ENCODE results near the gene CRISPLD2. TPM values are rescaled to one million over a fixed set of nuclear protein-coding genes. Genes with fewer than 3 reads are reported as not detected.
"Not testable (repeated sequence)": the region's sequence is repeated elsewhere in the genome, so short reads cannot be mapped to it uniquely, and the experiment has no call there.

CRISPLD2 gene
- polyA plus RNA-seq, 1 donor from 2014 or later, result not detected

GRCh38 chr16:84862804-84863480, 43.2 kb downstream of the CRISPLD2 start:
- peaks cover 5 to 12% (median 10%) of the 10 kb centered on the region in 3 donors for H3K9me3 Mint-ChIP-seq
- no peak overlapping the region for H3K27ac Mint-ChIP-seq
- no peaks in the 10 kb centered on the region for H3K4me1 Mint-ChIP-seq
- H3K27me3 Mint-ChIP-seq, result peaks cover 16% of the 10 kb centered on the region
- no peak overlapping the region for H3K4me3 Mint-ChIP-seq
- peaks cover 1% of the 10 kb centered on the region for H3K36me3 Mint-ChIP-seq

- H3K4me1 Mint-ChIP-seq, result no peaks in the 10 kb centered on the region
- H3K4me3 Mint-ChIP-seq, result no peak overlapping the region
- peaks cover 1% of the 10 kb centered on the region for H3K36me3 Mint-ChIP-seq
- H3K27ac Mint-ChIP-seq, result no peak overlapping the region
- peaks cover 5 to 12% (median 10%) of the 10 kb centered on the region in 3 donors for H3K9me3 Mint-ChIP-seq
- H3K27me3 Mint-ChIP-seq, result peaks cover 16% of the 10 kb centered on the region
Measured at GRCh38 chr16:84863481-84863814, 43.7 kb downstream of the CRISPLD2 start.

- no peaks in the 10 kb centered on the region for H3K4me1 Mint-ChIP-seq
- H3K36me3 Mint-ChIP-seq, result peaks cover 1% of the 10 kb centered on the region
- peaks cover 16% of the 10 kb centered on the region for H3K27me3 Mint-ChIP-seq
- H3K27ac Mint-ChIP-seq, result no peak overlapping the region
- H3K4me3 Mint-ChIP-seq, result no peak overlapping the region
- peaks cover 5 to 12% (median 9%) of the 10 kb centered on the region in 3 donors for H3K9me3 Mint-ChIP-seq
Measured at GRCh38 chr16:84864326-84864955, 44.7 kb downstream of the CRISPLD2 start.

GRCh38 chr16:84867696-84868095, 47.9 kb downstream of the CRISPLD2 start:
- Mint-ChIP-seq H3K4me1 (no peaks in the 10 kb centered on the region), H3K27ac (no peak overlapping the region), H3K27me3 (peaks cover 13% of the 10 kb centered on the region), H3K4me3 (no peak overlapping the region), H3K9me3 (no peaks in the 10 kb centered on the region), H3K36me3 (peaks cover 1% of the 10 kb centered on the region)

DNA sequence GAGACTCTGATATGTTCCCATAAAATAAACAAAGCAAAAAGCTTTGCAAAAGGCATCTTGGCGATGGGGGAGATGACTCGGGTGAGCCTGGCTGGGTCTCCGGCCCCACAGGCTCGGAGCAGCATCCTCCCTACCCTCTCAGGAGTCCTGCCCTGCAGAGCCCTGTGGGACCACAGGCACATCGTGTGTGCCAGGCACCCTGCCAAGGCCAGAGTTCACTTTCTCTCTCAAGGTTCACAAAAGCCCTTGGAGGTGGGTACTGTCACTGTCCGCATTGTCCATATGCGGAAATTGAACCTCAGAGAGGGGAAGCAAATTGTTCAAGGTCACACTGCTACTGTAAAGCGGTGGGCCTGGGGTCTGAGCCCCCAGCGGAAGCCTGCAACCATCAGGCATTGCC, 48.5 kb downstream of the CRISPLD2 start:
- H3K9me3 Mint-ChIP-seq, result no peaks in the 10 kb centered on the region
- H3K36me3 Mint-ChIP-seq, result peaks cover 1% of the 10 kb centered on the region
- no peak overlapping the region for H3K27ac Mint-ChIP-seq

GRCh38 chr16:84868829-84869472, 49.2 kb downstream of the CRISPLD2 start:
- H3K9me3 Mint-ChIP-seq, result no peaks in the 10 kb centered on the region
- H3K27ac Mint-ChIP-seq, result no peak overlapping the region
- H3K4me1 Mint-ChIP-seq, result no peaks in the 10 kb centered on the region
- no peak overlapping the region for H3K4me3 Mint-ChIP-seq
- peaks cover 1% of the 10 kb centered on the region for H3K36me3 Mint-ChIP-seq
- H3K27me3 Mint-ChIP-seq, result peaks cover 9% of the 10 kb centered on the region

More for the DNA sequence above, 48.5 kb downstream of the CRISPLD2 start:
- H3K4me1 Mint-ChIP-seq, result no peaks in the 10 kb centered on the region
- no peak overlapping the region for H3K4me3 Mint-ChIP-seq
- H3K27me3 Mint-ChIP-seq, result peaks cover 9% of the 10 kb centered on the region

GRCh38 chr16:84869473-84869845, 49.7 kb downstream of the CRISPLD2 start:
- H3K27me3 Mint-ChIP-seq, result peaks cover 9% of the 10 kb centered on the region
- peaks cover 0 to 4% (median 0%) of the 10 kb centered on the region in 3 donors for H3K9me3 Mint-ChIP-seq
- no peak overlapping the region for H3K27ac Mint-ChIP-seq
- no peak overlapping the region for H3K4me3 Mint-ChIP-seq
- no peaks in the 10 kb centered on the region for H3K4me1 Mint-ChIP-seq
- H3K36me3 Mint-ChIP-seq, result peaks cover 1% of the 10 kb centered on the region

GRCh38 chr16:84872971-84873370, 53.2 kb downstream of the CRISPLD2 start:
- H3K27ac Mint-ChIP-seq, H3K27me3 Mint-ChIP-seq, H3K4me1 Mint-ChIP-seq, H3K9me3 Mint-ChIP-seq, H3K36me3 Mint-ChIP-seq: not testable (repeated sequence)
- peak overlapping the region in 1 of 4 donors; percentile 58 for H3K4me3 Mint-ChIP-seq

DNA sequence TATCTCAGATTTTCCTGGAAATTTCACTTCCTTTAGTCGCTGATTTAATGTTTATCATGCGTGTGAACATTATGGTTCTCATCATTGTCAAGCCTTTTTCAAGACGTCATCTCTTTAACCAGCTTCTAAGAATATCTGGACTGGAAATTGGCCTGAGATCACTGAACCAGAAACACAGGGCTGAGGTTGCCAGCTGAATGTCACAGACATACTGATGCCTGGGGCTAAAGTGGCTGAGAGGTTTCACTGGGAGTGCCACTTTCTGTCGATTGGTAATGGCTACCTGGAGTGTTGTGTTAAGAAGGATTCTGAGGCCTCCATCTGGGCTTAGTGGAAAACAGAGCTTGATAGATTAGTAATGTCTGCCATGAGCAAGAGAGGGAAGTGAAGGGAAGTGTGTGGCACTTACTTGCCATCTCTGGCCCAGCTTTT, 54.2 kb downstream of the CRISPLD2 start:
- Mint-ChIP-seq H3K27me3 (peaks cover 8% of the 10 kb centered on the region), H3K9me3 (peaks cover 0 to 4% (median 3%) of the 10 kb centered on the region in 3 donors), H3K36me3 (peaks cover 2% of the 10 kb centered on the region), H3K27ac (no peak overlapping the region), H3K4me1 (no peaks in the 10 kb centered on the region), H3K4me3 (no peak overlapping the region)

GRCh38 chr16:84874553-84874952, 54.8 kb downstream of the CRISPLD2 start:
- peaks cover 0 to 4% (median 3%) of the 10 kb centered on the region in 3 donors for H3K9me3 Mint-ChIP-seq
- H3K4me3 Mint-ChIP-seq, result no peak overlapping the region
- H3K27me3 Mint-ChIP-seq, result peaks cover 9% of the 10 kb centered on the region
- H3K36me3 Mint-ChIP-seq, result peaks cover 3% of the 10 kb centered on the region
- H3K4me1 Mint-ChIP-seq, result no peaks in the 10 kb centered on the region
- H3K27ac Mint-ChIP-seq, result no peak overlapping the region

GRCh38 chr16:84874983-84875382, 55.2 kb downstream of the CRISPLD2 start:
- H3K27me3 Mint-ChIP-seq, result peaks cover 11% of the 10 kb centered on the region
- H3K9me3 Mint-ChIP-seq, result peaks cover 0 to 5% (median 4%) of the 10 kb centered on the region in 3 donors
- no peaks in the 10 kb centered on the region for H3K4me1 Mint-ChIP-seq
- H3K4me3 Mint-ChIP-seq, result no peak overlapping the region
- H3K36me3 Mint-ChIP-seq, result peaks cover 4% of the 10 kb centered on the region
- no peak overlapping the region for H3K27ac Mint-ChIP-seq

DNA sequence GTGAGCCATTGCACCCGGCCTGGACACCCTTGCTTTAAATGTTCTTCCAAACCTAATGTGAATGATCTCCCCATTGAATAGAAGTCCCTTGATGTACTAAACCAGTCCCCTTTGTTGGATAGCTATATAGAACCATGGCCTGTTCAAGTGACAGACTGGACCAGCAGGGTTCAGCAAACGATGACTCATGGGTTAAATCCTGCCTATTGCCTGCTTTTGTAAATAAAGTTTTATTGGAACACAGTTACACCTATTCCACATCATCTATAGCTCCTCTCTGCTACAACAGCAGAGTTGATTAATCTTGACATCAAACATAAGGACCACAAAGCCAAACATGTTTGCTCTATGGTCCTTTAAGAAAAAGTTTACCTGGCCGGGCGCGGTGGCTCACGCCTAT, 56.1 kb downstream of the CRISPLD2 start:
- H3K36me3 Mint-ChIP-seq, result peaks cover 4% of the 10 kb centered on the region
- H3K4me3 Mint-ChIP-seq, result no peak overlapping the region
- peaks cover 0 to 7% (median 4%) of the 10 kb centered on the region in 3 donors for H3K9me3 Mint-ChIP-seq
- peaks cover 11% of the 10 kb centered on the region for H3K27me3 Mint-ChIP-seq
- H3K27ac Mint-ChIP-seq, result no peak overlapping the region
- H3K4me1 Mint-ChIP-seq, result no peaks in the 10 kb centered on the region

- Mint-ChIP-seq H3K36me3 (peaks cover 4% of the 10 kb centered on the region), H3K4me1 (no peaks in the 10 kb centered on the region), H3K27me3 (peaks cover 18% of the 10 kb centered on the region), H3K27ac (no peak overlapping the region), H3K9me3 (peaks cover 2 to 7% (median 4%) of the 10 kb centered on the region in 3 donors), H3K4me3 (no peak overlapping the region)
Measured at GRCh38 chr16:84876873-84877606, 57.3 kb downstream of the CRISPLD2 start.

DNA sequence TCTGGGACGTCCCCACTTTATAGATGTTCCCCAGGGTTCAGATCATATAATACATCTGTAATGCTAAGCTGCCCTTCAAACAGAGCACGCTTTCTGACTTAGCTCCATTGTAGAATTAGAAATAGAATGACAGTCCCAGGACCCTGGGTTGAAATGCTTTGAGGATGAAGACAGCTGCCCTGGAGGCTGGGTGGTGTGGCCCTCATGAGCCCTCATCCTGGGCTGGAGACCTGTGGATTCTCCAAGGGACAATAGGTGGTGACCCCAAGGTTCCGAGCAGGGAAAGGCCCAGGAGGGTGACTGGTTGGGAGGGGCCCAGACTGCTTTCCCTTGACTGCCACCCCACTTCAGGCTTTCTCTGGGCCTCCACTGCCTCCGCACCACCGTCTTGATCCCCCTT, 59.0 kb downstream of the CRISPLD2 start:
- Mint-ChIP-seq H3K27me3 (peaks cover 29% of the 10 kb centered on the region), H3K4me1 (no peaks in the 10 kb centered on the region), H3K36me3 (peaks cover 4% of the 10 kb centered on the region), H3K9me3 (peaks cover 2 to 10% (median 4%) of the 10 kb centered on the region in 3 donors), H3K4me3 (no peak overlapping the region), H3K27ac (no peak overlapping the region)
